Muscle of back (tissue), 11 donors: Measurements from ENCODE around the gene KCNT2. TPM values are rescaled to one million over a fixed set of nuclear protein-coding genes. Genes with fewer than 3 reads are reported as not detected.
A peak's percentile ranks its signal among the peaks of the same experiment; 100 is the strongest.
"Not testable (repeated sequence)": the region's sequence is repeated elsewhere in the genome, so short reads cannot be mapped to it uniquely, and the experiment has no call there.

Experiments used
- DNase-seq, 3 donors: peaks; one replicate each; pipeline versions ENCODE4 v3.0.0 to v3.0.0-alpha.2; 2013
- polyA plus RNA-seq, 10 donors: library from polyadenylated mRNA; unstranded; fragments of 120-200 nt; gene quantifications; one replicate each; pipeline ENCODE4 v1.2.1, GENCODE V29; 2013; ENCODE audit not compliant: insufficient read length in 10 of 10

The KCNT2 gene
- polyA plus RNA-seq, 10 donors = 3.2 to 8.8 (median 5.2) TPM

DNA sequence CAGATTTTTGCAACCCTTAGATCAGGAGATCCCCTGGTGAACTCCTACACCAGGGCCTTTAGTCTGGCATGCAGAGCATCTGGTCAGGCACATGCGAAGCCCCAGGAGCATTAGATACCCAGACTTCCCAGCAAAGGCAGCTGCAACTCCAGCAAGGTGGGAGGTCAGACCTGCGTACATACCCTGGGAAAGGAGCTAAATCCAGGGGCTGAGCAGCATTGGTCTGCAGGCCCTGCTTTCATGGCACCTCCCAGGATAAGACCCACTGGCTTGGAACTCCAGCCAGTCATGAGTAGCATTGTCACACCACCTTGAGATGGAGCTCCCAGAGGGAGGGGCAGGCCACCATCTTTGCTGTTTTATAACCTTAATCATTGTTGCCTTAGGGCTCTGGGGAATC lies 92.3 kb downstream of the KCNT2 start:
- no peak for DNase-seq

DNA sequence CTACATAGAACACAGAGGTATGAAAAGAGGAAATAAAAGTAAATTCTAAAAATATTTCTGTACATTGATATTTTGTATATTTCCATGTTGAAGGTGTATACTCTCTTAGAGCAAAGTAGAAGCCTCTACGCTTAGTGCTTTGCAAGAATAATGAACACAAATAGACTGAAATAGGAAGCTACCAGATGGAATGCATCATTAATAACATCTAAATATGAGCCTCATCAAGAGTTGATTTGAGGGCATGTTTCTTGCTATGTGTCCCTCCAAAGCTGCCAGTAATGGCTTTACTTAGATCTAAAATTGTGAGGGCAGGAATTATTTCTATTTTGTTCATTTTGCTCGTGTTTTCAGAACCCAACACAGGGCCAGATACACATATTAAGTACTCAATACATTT lies 94.4 kb downstream of the KCNT2 start:
- DNase-seq = no peak

DNA sequence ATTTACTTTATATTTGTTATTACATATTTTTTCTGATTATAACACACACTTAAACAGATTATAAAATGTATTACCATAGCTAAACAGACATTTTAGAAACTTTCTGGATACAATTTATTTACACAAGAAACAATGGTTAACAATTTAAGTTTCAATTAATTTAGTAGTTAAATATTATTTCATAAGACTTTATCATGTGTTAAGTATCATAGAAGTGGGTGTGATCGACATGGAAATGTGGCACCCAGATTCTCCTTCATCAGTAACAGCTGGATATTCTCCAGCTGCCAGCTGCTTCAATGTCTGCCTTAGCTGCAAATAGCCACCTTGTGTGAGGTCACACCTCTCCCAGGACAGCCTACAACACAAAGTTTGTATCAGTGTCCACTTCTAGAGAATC lies 97.8 kb downstream of the KCNT2 start:
- DNase-seq = no peak

DNA sequence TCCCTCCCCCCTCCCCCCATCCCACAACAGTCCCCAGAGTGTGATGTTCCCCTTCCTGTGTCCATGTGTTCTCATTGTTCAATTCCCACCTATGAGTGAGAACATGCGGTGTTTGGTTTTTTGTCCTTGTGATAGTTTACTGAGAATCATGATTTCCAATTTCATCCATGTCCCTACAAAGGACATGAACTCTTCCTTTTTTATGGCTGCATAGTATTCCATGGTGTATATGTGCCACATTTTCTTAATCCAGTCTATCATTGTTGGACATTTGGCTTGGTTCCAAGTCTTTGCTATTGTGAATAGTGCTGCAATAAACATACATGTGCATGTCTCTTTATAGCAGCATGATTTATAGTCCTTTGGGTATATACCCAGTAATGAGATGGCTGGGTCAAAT lies 104.0 kb downstream of the KCNT2 start:
- not testable (repeated sequence) for DNase-seq

DNA sequence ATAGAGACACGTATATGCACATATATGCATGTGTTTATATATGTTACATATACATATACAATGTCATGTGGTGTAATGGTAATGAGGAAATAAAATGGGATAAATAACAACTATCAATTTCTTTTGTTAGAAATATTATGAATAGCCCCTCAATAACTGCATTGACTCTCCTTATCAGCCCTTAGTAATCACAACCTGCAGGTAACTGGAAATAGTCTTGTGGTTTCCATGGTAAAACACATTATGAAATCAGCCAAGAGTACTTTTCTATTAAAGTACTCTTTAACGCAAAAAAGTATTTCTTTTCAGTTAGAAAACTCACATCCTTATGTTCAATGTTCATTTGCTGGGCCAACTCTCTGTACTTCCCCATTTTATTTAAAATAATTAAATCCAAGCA lies 105.8 kb downstream of the KCNT2 start:
- DNase-seq = no peak

DNA sequence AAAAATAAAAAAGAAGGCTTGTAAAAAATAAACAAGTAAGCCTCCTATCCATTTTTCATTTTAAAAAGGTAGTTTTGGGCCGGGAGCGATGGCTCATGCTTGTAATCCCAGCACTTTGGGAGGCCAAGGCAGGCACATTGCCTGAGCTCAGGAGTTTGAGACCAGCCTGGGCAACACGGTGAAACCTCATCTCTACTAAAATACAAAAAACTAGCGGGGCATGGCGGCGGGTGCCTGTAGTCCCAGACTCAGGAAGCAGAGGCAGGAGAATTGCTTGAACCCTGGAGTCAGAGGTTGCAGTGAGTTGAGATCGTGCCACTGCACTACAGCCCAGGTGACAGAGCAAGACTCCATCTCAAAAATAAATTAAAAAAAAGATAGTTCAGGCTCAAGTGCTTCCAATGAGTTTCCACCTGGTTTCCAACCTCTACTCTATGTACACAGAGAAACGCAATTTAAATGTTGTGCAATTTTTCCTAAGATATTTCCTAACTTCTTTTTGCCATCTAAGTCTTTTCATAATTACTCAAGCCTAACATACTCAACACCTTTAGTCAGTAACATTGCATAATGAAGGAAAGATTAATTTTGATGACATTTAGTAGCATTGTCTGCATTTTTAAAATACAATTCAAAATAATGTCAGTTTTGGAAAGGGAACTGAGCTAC lies 106.3 kb downstream of the KCNT2 start:
- no peak for DNase-seq

DNA sequence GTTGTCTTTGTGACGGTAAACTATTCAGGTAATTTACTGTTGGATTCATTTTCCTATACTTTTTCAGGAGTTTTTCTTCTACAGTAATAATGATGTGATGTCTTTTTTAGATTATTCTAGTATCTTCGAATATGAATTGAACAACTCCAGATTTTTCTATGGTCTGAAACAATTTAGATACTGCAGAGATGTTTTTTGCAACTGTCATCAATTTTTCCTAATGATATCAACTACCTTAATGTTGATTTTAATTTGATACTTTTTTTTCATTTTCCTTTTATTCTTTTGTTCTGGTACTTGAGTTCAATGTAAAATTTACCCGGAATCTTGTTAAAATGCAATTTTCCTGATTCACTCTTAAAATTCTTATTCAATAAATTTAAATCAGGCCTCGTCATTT lies 110.4 kb downstream of the KCNT2 start:
- DNase-seq = no peak

DNA sequence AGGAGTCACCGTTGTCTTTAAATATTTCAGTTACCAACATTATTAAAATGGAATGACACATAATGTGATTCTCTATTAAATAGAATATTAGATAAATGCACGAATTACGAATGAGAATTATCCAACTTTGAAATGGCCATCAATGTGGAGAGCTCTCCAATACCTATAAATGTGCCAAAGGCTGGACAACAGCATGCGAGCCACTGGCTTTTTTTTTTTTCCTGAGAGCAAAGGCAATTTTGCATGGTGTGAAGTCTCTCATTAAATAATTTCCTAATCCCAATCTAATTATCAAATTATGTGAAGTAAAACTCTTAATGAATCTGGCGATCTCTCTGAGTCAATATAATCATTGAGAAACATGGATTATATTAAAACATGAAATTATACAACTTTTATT lies 113.5 kb downstream of the KCNT2 start:
- DNase-seq = no peak

DNA sequence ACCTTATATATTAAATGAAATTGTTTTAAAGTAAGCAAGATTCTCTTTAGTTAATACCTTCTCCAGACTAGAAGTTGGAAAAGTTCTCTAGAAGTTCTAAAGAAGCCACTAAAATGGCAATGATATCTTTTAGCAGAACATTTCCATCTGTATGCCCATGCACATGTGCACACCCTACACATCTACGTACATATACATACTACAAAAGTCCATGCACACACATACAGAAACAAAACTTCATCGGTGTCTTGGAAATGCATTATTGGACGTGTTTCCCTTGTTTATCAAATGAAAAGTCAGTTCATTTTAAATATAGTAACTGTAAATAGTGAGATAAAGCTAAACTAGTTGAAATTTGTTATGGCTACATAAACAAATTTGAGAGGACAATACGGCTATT lies 114.4 kb downstream of the KCNT2 start:
- no peak for DNase-seq

DNA sequence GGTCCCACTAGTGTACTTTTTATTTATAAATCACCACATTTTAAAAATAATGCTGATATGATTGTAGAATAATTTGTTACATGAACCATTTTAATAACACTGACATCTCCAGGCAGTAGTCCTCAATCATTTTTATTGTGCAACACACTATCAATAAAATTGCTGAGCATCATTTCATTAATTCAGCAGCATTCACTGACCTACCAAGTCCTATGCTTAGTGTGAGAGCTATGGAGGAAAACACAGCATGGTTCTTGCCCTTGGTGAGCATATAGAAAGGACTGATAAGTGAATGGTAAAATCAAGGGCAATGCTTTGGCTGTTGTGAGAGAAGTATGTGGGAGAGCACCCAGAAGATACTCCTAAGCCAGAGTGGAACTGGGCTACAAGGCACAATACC lies 119.7 kb downstream of the KCNT2 start:
- DNase-seq = no peak

DNA sequence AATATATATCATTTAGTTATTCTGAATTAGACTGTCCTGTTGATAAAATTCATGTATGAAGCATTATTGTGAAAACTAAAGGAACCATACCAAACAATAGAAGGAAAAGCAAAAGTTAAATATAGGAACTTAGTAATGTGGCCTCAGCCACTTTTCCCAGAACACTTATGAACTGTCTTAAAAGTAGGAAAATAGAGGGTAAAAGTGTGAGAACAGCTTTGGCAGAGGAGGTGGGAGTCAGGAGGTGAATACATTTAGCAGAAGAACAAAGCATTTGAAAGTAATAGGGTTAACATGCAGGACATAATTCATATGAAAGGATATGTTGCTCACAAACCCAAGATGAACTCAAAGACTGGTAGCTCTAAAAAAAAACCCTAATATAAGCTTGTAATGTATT lies 121.9 kb downstream of the KCNT2 start:
- no peak for DNase-seq

DNA sequence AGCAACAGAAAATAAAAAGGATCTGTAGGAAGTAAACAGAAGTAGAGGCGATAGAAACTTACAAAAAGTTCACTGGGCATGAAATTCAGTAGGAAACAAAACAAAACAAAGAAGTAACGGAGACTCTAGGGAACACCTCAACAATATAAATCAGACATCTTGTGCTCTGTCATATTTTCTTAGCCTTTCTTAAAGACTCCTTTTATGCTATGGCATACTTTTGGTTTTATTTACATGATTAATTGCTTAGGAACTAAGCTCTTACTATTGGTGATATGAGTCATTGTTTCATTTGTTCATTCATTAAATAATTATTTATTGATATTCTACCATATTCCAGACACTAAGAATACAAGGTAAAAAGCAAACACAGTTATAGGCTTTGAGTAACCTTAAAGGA lies 126.6 kb downstream of the KCNT2 start:
- DNase-seq = no peak

DNA sequence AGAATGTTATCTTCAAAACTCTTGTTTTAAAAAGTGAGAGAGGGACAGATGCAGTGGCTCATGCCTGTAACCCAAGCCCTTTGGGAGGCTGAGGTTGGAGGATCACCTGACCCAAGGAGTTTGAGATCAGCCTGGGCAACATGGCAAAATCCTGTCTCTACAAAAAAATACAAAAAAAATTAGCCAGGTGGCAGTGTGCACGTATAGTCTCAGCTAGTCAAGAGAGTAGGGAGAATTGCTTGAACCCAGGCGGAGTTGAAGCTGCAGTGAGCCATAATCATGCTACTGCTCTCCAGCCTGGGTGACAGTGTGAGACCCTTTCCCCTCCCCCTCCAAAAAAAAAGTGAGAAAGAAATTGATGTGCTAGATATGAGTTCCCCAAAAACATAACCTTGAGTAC lies 131.0 kb downstream of the KCNT2 start:
- no peak for DNase-seq

DNA sequence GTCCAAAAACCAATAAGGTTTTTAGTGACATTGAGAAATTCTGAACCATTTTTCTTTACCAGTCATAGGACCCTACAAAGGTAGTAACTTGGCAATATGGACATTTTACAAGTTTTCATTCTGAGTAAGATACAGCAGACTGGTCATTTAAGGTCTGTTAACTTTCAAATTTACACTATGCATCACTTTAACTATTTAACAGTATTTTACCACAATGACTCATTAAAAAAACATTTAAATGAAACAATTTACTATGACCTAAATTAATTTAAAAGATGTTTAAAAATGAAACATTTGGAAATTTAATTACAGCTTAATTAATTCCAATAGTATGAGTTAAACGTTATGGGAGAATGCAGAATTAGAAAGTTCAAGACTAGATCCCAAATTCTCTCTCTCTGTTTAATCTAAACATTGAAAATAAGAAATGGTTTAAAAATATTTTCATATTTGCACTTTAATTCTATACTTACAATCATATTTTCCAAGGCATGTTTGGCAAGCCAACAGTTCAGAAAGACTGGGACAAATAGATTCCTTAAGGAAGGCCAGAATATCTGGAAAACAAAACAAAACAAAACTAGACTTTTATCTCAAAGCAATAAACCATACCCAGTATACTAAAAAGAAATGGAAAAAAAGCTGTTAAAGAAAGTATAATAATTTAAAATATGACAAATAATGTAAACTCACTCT lies 140.9 kb downstream of the KCNT2 start:
- DNase-seq = peak; percentile 15 to 31 (median 30)

DNA sequence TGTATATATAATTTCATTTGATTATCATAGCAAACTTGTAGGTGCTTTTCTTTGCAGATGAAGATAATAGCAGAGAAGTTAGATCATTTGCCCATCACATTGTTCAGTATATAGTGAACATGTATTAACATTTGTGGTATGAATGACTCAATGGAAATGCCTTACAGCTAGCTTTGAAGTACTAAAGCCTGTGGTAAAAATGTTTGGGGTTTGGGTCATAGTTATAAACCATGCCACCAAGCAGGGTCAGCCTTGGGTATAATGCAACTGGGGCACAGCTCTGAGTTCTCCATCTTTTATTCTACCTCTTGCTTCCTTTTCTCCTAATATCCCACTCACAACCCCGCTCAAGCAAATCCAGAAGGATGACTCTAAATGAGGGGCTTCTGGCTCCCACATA lies 141.6 kb downstream of the KCNT2 start:
- peak in 1 of 3 donors; percentile 32 for DNase-seq

DNA sequence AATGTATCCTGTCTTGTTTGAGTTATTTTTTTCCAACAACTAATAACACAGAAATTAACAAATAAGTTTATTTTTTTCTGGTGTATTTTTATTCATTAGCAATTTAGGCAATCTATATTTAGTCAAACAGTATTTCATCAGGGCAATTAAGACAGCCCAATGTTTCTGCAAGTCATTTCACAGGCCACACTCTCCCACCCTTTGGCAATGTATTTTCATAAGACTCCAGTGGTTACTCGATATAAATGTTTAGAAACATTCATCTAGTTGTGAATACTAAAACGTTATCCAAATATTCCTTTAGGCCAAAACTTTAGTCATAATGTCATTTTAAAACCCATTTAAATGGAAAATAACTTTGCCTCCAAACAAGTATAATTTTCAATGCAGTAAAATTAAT lies 142.1 kb downstream of the KCNT2 start:
- peak in 2 of 3 donors; percentile 19 to 34 for DNase-seq

DNA sequence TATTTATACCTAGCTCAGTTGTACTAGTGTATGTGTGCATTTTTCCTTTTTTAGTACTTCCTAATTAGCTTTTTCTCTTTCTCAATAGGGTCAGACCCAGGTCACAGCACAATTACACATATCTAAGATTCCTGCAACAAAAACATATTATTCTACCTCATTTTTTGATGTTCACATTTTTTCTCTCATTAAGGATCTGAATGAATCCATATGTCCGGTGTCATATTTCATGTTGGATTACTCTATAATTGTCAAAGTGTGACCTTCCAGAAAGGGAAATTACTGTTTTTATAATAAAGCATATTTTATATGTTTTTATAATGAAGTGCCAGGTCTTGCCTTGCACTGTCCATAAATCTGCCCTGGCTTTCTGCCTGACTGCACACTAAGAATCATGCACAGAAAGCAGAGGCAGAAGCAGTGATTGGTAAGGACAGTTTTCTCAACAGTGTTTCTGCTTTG lies 143.7 kb downstream of the KCNT2 start:
- peak; percentile 44 to 63 (median 61) for DNase-seq

DNA sequence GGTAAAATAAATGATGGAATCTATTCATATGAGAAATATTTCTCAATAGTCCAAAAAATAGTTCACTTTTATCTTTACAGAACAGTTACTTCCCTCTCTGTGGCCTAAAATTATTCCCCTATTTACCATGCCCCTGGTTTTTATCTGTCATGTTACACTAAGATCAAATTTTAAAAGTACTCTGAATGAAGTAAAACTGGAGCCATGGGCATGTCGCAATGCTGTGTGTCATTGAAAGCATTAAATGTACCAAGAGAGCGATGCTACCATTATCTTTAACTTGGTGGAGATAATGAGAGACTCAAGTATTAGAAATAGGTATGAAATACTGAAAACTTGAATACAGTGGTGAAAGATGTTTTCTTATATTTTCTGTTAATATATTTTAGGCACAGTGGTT lies 146.2 kb downstream of the KCNT2 start:
- no peak for DNase-seq

DNA sequence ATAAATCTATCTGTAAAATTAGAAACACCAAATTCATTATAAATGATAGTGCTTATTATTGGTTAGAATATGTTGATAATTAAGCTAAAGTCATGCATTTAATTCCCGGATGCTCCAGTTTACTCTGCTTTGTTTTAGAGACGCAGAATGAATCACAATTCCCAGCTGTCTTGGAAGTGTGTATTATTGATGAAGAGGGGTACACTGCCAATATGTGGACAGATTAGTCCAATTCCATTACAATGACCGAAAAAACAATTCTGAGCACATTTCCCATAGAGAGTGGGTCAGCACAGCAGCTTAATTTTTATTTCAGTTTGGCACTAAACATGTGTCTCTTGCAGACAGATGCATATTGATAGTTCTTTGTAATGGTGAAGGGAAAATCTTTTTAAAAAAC lies 146.7 kb downstream of the KCNT2 start:
- DNase-seq = peak in 2 of 3 donors; percentile 33 to 51

DNA sequence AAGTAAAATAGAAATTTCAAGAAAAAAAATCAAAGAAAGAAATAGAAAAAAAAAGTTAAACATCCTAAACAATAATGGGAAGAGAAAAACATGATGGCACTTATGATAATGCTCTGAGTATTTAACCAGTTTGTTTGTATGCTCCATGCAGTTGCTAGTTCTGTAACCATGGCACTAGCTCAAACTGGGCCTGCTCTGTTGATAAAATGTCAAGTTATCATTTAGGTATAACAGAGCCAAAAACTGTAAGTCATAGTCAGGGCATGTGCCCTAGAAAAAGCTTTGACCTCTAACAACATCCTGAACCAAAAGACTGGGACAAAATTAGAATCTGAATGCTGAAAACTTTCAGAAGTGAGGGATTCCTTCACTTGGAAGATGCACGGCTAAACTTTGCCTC lies 148.9 kb downstream of the KCNT2 start:
- DNase-seq = no peak

DNA sequence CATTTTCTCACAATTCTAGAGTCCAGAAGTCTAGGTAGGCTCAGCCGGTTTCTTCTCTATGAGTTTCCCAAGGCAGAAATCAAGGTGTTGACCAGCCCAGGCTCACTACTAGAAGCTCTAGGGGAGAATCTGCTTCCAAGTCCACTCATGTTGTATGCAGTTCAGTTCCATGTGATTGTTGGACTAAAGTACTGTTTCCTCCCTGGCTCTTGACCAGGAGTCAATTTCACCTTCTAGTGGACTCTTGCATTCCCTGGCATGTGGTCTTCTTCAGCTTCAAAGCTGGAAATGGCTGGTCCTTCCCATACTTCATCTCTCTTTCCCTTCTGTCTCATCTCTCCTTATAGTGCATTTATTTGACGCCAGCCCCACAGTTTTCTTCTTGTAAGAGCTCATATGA lies 153.4 kb downstream of the KCNT2 start:
- no peak for DNase-seq

DNA sequence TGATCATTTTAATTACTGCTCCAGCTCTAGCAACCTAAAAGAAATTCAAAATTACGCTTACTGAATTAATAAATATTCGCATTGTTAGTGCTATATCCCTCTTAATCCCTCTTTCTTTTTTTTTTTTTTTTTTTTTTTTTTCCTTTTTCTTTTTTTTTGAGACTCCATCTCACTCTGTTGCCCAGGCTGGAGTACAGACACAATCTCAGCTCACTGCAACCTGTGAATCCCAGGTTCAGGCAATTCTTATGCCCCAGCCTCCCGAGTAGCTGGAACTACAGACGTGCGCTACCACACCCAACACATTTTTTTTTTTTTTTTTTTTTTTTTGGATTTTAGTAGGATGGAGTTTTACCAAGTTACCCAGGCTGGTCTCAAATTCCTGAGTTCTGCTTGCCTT lies 157.1 kb downstream of the KCNT2 start:
- DNase-seq = no peak
